CD4-positive, alpha-beta T cell treated with Interleukin-15 for 1 hour (primary cell): ENCODE measurements around the gene SDCBP2.

Source experiments
- DNase-seq: peaks from one replicate; pipeline ENCODE4 v3.0.0-alpha.2; 2020

The SDCBP2 gene

DNA sequence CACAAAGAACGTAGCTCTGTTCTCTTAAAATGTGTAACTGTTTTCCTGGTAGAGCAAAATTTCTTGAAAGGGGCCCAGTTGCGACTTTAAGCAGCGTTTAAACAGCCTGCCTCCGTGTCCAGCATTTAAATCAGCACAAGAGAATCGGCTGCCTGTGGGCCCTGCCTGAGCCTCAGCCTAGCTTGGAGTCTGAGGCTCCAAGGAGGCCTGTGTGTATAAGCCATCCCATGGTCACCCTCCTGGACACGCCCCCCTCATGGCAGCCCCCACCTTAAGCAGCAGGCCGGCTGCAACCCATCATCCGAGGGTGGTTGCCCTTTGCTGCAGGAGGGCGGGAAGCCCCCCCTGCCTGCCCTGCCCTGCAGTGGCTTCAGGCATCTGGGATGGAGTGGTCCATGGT lies 18.9 kb downstream of the SDCBP2 start:
- DNase-seq: no peak

- DNase-seq: no peak
Measured at GRCh38 chr20:1309439-1309847, 19.5 kb downstream of the SDCBP2 start.

DNA sequence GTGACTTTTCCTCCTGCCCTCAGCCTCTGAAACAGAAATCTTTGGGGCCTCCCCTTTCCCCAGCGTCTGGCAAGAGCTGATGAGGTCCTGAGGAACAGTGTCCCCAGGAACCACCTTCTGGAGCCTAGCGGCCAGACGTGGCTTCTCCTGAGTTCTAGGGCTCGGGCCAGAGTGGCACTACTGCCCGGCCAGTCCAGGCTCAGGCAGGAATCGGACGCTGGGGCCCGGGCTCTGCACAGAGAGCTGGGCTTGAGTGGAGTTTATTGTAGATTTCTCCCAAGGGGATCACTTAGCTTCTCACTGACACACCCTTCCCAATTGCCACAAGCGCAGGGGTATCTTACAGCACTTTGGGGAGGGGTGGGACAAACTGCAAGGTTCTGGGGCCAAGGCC lies 20.2 kb downstream of the SDCBP2 start:
- DNase-seq: no peak

GRCh38 chr20:1308067-1308701 lies 20.8 kb downstream of the SDCBP2 start:
- DNase-seq: no peak

- no peak for DNase-seq
Measured at GRCh38 chr20:1307571-1307971, 21.4 kb downstream of the SDCBP2 start.

GRCh38 chr20:1307171-1307570 lies 21.8 kb downstream of the SDCBP2 start:
- peak; percentile 9 for DNase-seq

GRCh38 chr20:1306316-1307135 lies 22.4 kb downstream of the SDCBP2 start:
- DNase-seq: peak; percentile 4

DNA sequence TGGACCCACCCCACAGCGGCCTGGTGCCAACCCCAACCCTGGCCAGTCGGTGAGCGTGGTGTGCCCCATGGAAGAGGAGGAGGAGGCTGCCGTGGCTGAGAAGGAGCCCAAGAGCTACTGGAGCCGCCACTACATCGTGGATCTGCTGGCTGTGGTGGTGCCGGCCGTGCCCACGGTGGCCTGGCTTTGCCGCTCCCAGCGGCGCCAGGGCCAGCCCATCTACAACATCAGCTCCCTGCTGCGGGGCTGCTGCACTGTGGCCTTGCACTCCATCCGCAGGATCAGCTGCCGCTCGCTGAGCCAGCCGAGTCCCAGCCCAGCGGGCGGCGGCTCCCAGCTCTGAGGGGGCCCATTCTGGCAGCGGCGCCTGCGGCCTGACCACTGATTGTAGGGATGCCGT lies 23.2 kb downstream of the SDCBP2 start:
- peak; percentile 15 for DNase-seq

GRCh38 chr20:1304710-1305515 lies 24.0 kb downstream of the SDCBP2 start:
- DNase-seq: peak; percentile 10

- DNase-seq: peak; percentile 16
Measured at GRCh38 chr20:1302685-1303541, 26.0 kb downstream of the SDCBP2 start.

GRCh38 chr20:1301031-1301529 lies 27.9 kb downstream of the SDCBP2 start:
- DNase-seq: peak; percentile 27

GRCh38 chr20:1300083-1300840 lies 28.7 kb downstream of the SDCBP2 start:
- DNase-seq: peak; percentile 14

GRCh38 chr20:1299522-1299921 lies 29.4 kb downstream of the SDCBP2 start:
- DNase-seq: peak; percentile 25

DNA sequence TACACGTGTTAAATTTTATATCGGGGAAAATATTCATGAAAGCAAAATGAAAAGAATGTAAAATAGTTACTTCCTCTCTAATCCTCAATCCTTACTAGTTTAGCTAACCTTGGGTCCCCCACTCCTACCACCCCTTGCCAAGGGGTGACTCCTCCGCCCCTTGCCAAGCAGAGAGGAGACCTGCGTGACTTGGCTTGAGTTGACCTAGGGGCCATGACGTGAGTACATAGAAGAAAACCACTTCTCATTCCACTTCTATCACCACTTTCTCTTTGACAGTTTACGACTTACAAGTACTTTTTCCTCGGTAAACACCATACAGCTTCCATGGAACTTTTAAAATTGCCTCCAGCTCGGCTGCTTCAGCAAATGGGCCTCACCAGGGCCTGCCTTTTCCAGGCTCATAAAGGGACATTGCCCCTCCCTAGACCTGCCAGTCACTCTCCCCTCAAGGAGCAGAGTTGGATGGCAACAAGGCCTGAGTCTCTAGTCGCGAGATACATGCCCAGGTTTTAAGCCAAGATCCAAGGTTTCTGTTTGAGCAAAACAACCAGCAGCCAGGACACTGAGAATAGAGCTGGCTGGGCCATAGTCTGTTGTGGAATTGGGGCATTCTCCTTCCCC lies 29.9 kb downstream of the SDCBP2 start:
- DNase-seq: no peak

DNA sequence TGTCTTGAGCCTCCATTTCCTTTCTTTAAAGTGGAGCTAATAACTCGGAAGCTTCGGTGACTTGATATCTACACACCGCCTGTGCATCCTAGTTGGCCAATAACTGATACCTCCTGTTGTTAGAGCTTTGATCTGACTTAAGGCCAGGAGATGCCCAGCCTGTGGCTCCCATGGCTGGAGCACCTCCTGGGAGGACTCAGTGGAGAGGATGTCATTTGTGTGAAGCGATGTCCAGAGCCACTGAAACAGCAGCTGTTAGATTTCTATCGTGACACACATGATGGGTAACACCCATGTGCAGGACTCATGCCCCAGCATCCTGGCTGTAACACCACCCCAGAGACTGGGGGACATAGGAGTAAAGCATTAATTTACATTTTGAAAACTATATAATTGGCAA lies 30.8 kb downstream of the SDCBP2 start:
- DNase-seq: peak; percentile 0

DNA sequence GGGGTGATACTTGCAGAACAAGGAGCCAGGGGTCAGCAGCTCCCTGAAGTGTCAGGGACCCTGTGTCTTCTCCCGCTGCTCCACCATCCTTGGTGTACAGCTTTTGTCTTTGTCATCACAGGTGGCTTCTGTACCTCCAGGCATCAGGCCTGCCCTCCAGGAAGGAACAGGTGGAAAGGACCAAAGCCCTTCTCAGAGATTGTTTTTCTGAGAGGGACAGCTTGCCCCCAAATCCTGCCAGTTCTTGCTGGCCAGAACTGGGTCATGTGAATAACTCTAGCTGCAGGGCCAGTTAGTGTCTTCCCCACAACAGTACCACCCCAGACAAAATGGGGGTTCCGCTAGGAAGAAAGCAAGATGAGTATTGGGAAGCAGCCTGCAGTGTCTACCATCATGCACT lies 31.5 kb downstream of the SDCBP2 start:
- DNase-seq: no peak

- DNase-seq: peak; percentile 8
Measured at GRCh38 chr20:1296922-1297321, 32.0 kb downstream of the SDCBP2 start.

DNA sequence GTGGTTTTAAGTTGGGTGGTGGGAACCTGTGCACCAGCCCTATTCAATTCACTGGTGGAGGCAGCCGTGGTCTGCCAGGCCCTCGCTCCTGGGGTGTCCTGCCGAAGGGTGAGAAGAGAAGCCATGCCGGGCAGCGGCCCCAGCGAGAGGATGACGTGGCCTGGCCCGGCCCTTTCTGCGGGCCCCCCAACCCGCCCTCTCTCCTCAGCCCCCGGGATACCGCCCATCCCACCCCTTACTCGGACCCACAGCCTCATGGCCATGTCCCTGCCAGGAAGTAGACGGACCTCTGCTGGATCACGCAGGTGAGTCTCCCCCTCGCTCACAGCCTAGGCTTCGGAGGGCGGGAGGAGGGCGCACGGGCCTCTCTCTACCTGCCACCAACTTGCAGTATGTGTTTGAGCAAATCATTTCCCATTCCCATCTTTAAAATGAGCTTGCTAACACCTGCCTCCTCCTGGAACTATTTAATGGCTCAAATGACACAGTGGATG lies 32.8 kb downstream of the SDCBP2 start:
- DNase-seq: no peak

- DNase-seq: peak; percentile 12
Measured at GRCh38 chr20:1295276-1295930, 33.5 kb downstream of the SDCBP2 start.

- DNase-seq: peak; percentile 9
Measured at GRCh38 chr20:1294497-1294896, 34.4 kb downstream of the SDCBP2 start.
